ENCODE data around the gene ZSCAN4.

ZSCAN4 gene

GRCh38 chr19:57701625-57702024 lies 32.9 kb downstream of the ZSCAN4 start:
- TF ChIP-seq CTCF (conservative IDR thresholded peaks at IDR 0.05; ENCODE audit: low read depth, low read length) = no peak
- H3K4me3 ChIP-seq (ENCODE audit: low read depth, low read length) = no peak overlapping the region
- no peak for DNase-seq (ENCODE audit: low read depth)

- no peak for TF ChIP-seq CTCF (conservative IDR thresholded peaks at IDR 0.05; ENCODE audit: low read depth, low read length)
- DNase-seq (ENCODE audit: low read depth) = no peak
- H3K4me3 ChIP-seq (ENCODE audit: low read depth, low read length) = no peak overlapping the region
Observed at GRCh38 chr19:57706346-57706745, 37.6 kb downstream of the ZSCAN4 start.

- peak within 1 kb of the TSS; percentile 76 for H3K4me3 ChIP-seq (ENCODE audit: low read depth, low read length)
- TF ChIP-seq CTCF (conservative IDR thresholded peaks at IDR 0.05; ENCODE audit: low read depth, low read length) = no peak
- DNase-seq (ENCODE audit: low read depth) = peak; percentile 86
Observed at GRCh38 chr19:57708641-57709361, 40.1 kb downstream of the ZSCAN4 start, which contains the start of gene ZNF154. TSS of gene ZNF154 (minus strand) at chr19:57709204. CDS start at chr19:57708971, 233 bp downstream.

GRCh38 chr19:57709616-57710015 lies 40.9 kb downstream of the ZSCAN4 start:
- H3K4me3 ChIP-seq (ENCODE audit: low read depth, low read length) = no peak overlapping the region
- no peak for DNase-seq (ENCODE audit: low read depth)
- TF ChIP-seq CTCF (conservative IDR thresholded peaks at IDR 0.05; ENCODE audit: low read depth, low read length) = no peak

GRCh38 chr19:57712222-57712621 lies 43.5 kb downstream of the ZSCAN4 start:
- DNase-seq (ENCODE audit: low read depth) = no peak
- no peak overlapping the region for H3K4me3 ChIP-seq (ENCODE audit: low read depth, low read length)
- no peak for TF ChIP-seq CTCF (conservative IDR thresholded peaks at IDR 0.05; ENCODE audit: low read depth, low read length)

GRCh38 chr19:57719424-57719823 lies 50.7 kb downstream of the ZSCAN4 start:
- H3K4me3 ChIP-seq (ENCODE audit: low read depth, low read length) = no peak overlapping the region
- no peak for TF ChIP-seq CTCF (conservative IDR thresholded peaks at IDR 0.05; ENCODE audit: low read depth, low read length)
- no peak for DNase-seq (ENCODE audit: low read depth)

GRCh38 chr19:57719901-57720519 lies 51.3 kb downstream of the ZSCAN4 start:
- no peak for DNase-seq (ENCODE audit: low read depth)
- TF ChIP-seq CTCF (conservative IDR thresholded peaks at IDR 0.05; ENCODE audit: low read depth, low read length) = no peak
- no peak overlapping the region for H3K4me3 ChIP-seq (ENCODE audit: low read depth, low read length)

Data from choroid plexus epithelial cell (primary cell).